Upper lobe of left lung (tissue), 6 donors: Measurements from ENCODE around the gene AKT2. TPM values are rescaled to one million over a fixed set of nuclear protein-coding genes. Genes with fewer than 3 reads are reported as not detected.

Experiments used
- ATAC-seq, 2 donors: fragments of 200-7000 bp; cut with Tn5 transposase; one replicate each; pipeline ENCODE4 v1.9.1; 2022; ENCODE audit warnings: mild to moderate bottlenecking in 2 of 2, moderate library complexity in 2 of 2; ENCODE audit not compliant: low FRiP score in 2 of 2
- DNase-seq, 2 donors: peaks; one replicate each; pipeline ENCODE4 v3.0.0-alpha.2; 2019 to 2020
- H3K27ac ChIP-seq, 4 donors: fragments of 200-600 bp; sonication (generic); one replicate each; pipeline ENCODE4 v1.5.1; 2016 to 2019
- H3K27me3 ChIP-seq, 4 donors: fragments of 200-600 bp; sonication (generic); one replicate each; pipeline ENCODE4 v1.5.1; 2017 to 2019
- H3K36me3 ChIP-seq, 4 donors: fragments of 200-600 bp; sonication (generic); one replicate each; pipeline ENCODE4 v1.5.1; 2016 to 2019
- H3K4me1 ChIP-seq, 4 donors: fragments of 200-600 bp; sonication (generic); one replicate each; pipeline ENCODE4 v1.5.1; 2018 to 2019
- H3K4me3 ChIP-seq, 4 donors: fragments of 200-600 bp; sonication (generic); one replicate each; pipeline ENCODE4 v1.5.1; 2017 to 2019; ENCODE audit warnings: mild to moderate bottlenecking in 2 of 4, moderate library complexity in 1 of 4
- H3K9me3 ChIP-seq, 4 donors: fragments of 200-600 bp; sonication (generic); one replicate each; pipeline ENCODE4 v1.5.1; 2018 to 2019
- EP300 ChIP-seq, 4 donors: sonication (generic); formaldehyde crosslinking; IDR thresholded peaks; one replicate each; pipeline ENCODE4 v1.5.1; 2017; ENCODE audit warnings: antibody characterized with exemption in 4 of 4, control low read depth in 2 of 4
- POLR2A ChIP-seq, 4 donors: fragments of 450-650 bp; IDR thresholded peaks; one replicate each; pipeline ENCODE4 v1.5.1; 2016 to 2017; ENCODE audit warnings: antibody characterized with exemption in 4 of 4, mild to moderate bottlenecking in 2 of 4
- POLR2AphosphoS5 ChIP-seq, 2 donors: sonication (generic); formaldehyde crosslinking; IDR thresholded peaks; one replicate each; pipeline ENCODE4 v1.5.1; 2017; ENCODE audit warnings: antibody characterized with exemption in 2 of 2
- WGBS, 2 donors: methylation state at CpG; one replicate each; pipeline ENCODE4 v1.1.5; 2017 to 2018; 5-methylcytosine and 5-hydroxymethylcytosine counted together
- total RNA-seq, 6 donors: library from RNA; depleted of rRNA in 4 of 6; stranded (reverse); fragments of >200 nt in 4 of 6; gene quantifications; one replicate each; pipeline versions ENCODE4 v1.1.0 to v1.2.1, GENCODE V29; 2016 to 2021
- TF ChIP-seq, protein P1 (sequence below), 6 experiments: fragments of 450-650 bp in 4 of 6; fragments of 200-600 bp in 2 of 6; sonication (generic) in 2 of 6; IDR thresholded peaks; one replicate each; pipeline ENCODE4 v1.5.1; 2016 to 2019; ENCODE audit warnings: antibody characterized with exemption in 6 of 6
- donor health status: DM: no; HTN: no; CAD: no; lungs with moderate emphysema.
- donor health status: DM: no; HTN: yes; CAD: no; lungs with severe emphysema.

Gene AKT2
- total RNA-seq, 6 donors from 2014 or later: 59.7 to 164 (median 105) TPM

GRCh38 chr19:40263440-40264313 lies 21.5 kb downstream of the AKT2 start:
- no peaks in the 10 kb centered on the region for H3K9me3 ChIP-seq
- TF ChIP-seq POLR2AphosphoS5 (IDR thresholded peaks at IDR 0.05): no peak
- no peak for TF ChIP-seq POLR2A (IDR thresholded peaks at IDR 0.05)
- TF ChIP-seq, protein P1, sequence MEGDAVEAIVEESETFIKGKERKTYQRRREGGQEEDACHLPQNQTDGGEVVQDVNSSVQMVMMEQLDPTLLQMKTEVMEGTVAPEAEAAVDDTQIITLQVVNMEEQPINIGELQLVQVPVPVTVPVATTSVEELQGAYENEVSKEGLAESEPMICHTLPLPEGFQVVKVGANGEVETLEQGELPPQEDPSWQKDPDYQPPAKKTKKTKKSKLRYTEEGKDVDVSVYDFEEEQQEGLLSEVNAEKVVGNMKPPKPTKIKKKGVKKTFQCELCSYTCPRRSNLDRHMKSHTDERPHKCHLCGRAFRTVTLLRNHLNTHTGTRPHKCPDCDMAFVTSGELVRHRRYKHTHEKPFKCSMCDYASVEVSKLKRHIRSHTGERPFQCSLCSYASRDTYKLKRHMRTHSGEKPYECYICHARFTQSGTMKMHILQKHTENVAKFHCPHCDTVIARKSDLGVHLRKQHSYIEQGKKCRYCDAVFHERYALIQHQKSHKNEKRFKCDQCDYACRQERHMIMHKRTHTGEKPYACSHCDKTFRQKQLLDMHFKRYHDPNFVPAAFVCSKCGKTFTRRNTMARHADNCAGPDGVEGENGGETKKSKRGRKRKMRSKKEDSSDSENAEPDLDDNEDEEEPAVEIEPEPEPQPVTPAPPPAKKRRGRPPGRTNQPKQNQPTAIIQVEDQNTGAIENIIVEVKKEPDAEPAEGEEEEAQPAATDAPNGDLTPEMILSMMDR (IDR thresholded peaks at IDR 0.05): no peak
- TF ChIP-seq EP300 (IDR thresholded peaks at IDR 0.05): no peak
- H3K36me3 ChIP-seq: peaks cover 7 to 35% (median 19%) of the 10 kb centered on the region in 4 donors
- no peak overlapping the region for H3K4me3 ChIP-seq
- DNase-seq (no peak), ATAC-seq (no peak)
- H3K27me3 ChIP-seq: no peaks in the 10 kb centered on the region
- no peak overlapping the region for H3K27ac ChIP-seq
- 92 to 95% methylated on average over 13 to 21 of the region's 24 CpGs for WGBS, 2 donors
- peaks cover 10 to 26% (median 16%) of the 10 kb centered on the region in 4 donors for H3K4me1 ChIP-seq

DNA sequence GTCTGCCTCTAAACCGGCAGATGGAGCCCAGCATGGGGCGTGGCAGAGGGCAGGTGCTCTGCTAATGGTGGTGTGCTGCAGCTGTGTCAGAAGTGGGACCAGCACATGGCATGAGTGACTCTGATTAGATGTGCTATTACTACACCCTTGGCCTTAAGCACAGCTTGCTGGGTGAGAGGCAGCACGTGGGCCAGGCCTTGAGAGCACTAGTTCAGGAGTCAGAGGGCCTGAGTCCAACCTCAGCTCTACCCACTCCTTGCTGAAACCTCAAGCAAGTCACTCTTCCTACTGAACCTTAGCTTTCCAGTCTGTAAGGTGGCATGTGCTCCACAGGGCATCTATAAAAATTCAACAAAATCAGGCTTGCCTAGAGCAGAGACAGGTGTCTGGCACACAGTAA lies 22.7 kb downstream of the AKT2 start:
- peaks cover 7 to 29% (median 19%) of the 10 kb centered on the region in 4 donors for H3K36me3 ChIP-seq
- WGBS, 2 donors: 96 to 100% methylated on average over 2 to 3 of the region's 3 CpGs
- H3K4me3 ChIP-seq: no peak overlapping the region
- DNase-seq: no peak
- no peak overlapping the region for H3K27ac ChIP-seq
- TF ChIP-seq, protein P1 (IDR thresholded peaks at IDR 0.05): no peak
- TF ChIP-seq EP300 (IDR thresholded peaks at IDR 0.05): no peak
- TF ChIP-seq POLR2AphosphoS5 (IDR thresholded peaks at IDR 0.05): no peak
- TF ChIP-seq POLR2A (IDR thresholded peaks at IDR 0.05): no peak
- peaks cover 8 to 26% (median 13%) of the 10 kb centered on the region in 4 donors for H3K4me1 ChIP-seq
- no peaks in the 10 kb centered on the region for H3K27me3 ChIP-seq
- ATAC-seq: no peak
- no peaks in the 10 kb centered on the region for H3K9me3 ChIP-seq

DNA sequence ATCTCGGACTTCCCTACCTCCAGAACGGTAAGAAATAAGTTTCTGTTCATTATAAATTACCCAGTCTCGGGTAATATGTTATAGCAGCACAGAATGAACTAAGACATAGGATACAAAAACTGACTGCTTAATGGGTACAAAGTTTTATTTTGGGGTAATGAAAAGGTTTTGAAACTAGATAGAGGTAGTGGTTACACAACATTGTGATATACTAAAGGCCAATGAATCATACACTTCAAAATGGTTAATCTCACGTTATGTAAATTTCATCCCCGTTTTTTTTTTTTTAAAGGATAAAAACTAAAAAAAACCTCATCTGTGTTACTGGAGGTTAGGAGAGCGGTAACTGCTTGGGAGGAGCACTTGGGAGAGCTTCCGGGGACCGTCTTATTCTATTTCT lies 23.5 kb downstream of the AKT2 start:
- H3K27ac ChIP-seq: no peak overlapping the region
- 72 to 80% methylated on average over 8 of the region's 8 CpGs for WGBS, 2 donors

GRCh38 chr19:40257096-40257517 lies 28.0 kb downstream of the AKT2 start:
- H3K36me3 ChIP-seq: peaks cover 6 to 46% (median 38%) of the 10 kb centered on the region in 4 donors
- H3K4me3 ChIP-seq: no peak overlapping the region
- no peak for ATAC-seq
- no peaks in the 10 kb centered on the region for H3K9me3 ChIP-seq
- no peak overlapping the region for H3K27ac ChIP-seq
- 74% methylated on average over 9 of the region's 9 CpGs; no CpG with 5 or more reads in 1 of the 2 donors for whole genome bisulfite sequencing, 2 donors
- no peaks in the 10 kb centered on the region for H3K4me1 ChIP-seq
- peak in 1 of 2 donors; percentile 78 for DNase-seq
- H3K27me3 ChIP-seq: no peaks in the 10 kb centered on the region
- TF ChIP-seq POLR2AphosphoS5 (IDR thresholded peaks at IDR 0.05): no peak
- TF ChIP-seq, protein P1 (IDR thresholded peaks at IDR 0.05): no peak
- no peak for TF ChIP-seq POLR2A (IDR thresholded peaks at IDR 0.05)
- no peak for TF ChIP-seq EP300 (IDR thresholded peaks at IDR 0.05)

More for the DNA sequence above, 23.5 kb downstream of the AKT2 start:
- no peaks in the 10 kb centered on the region for H3K9me3 ChIP-seq
- peaks cover 7 to 32% (median 24%) of the 10 kb centered on the region in 4 donors for H3K36me3 ChIP-seq
- no peak for ATAC-seq
- no peaks in the 10 kb centered on the region for H3K27me3 ChIP-seq
- TF ChIP-seq EP300 (IDR thresholded peaks at IDR 0.05) (no peak), POLR2A (IDR thresholded peaks at IDR 0.05) (no peak), POLR2AphosphoS5 (IDR thresholded peaks at IDR 0.05) (no peak)
- TF ChIP-seq, protein P1 (IDR thresholded peaks at IDR 0.05): no peak
- H3K4me3 ChIP-seq: no peak overlapping the region
- DNase-seq: no peak
- peaks cover 1 to 18% (median 7%) of the 10 kb centered on the region in 4 donors for H3K4me1 ChIP-seq
